GM18505 (cell line): ENCODE data around the gene SLC22A13.
"Not testable (repeated sequence)": the region's sequence is repeated elsewhere in the genome, so short reads cannot be mapped to it uniquely, and the experiment has no call there.

Experiments used
- ATAC-seq: cut with Tn5 transposase; IDR thresholded peaks from one replicate; pipeline ENCODE4 v1.9.1; 2021; ENCODE audit not compliant: unreplicated experiment
- POLR2A ChIP-seq: IDR thresholded peaks from 4 replicates; pipeline ENCODE4 v1.6.1; 2011; ENCODE audit warnings: borderline replicate concordance; ENCODE audit not compliant: insufficient read depth, insufficient read length; ENCODE audit errors: extremely low read depth

The SLC22A13 gene

DNA sequence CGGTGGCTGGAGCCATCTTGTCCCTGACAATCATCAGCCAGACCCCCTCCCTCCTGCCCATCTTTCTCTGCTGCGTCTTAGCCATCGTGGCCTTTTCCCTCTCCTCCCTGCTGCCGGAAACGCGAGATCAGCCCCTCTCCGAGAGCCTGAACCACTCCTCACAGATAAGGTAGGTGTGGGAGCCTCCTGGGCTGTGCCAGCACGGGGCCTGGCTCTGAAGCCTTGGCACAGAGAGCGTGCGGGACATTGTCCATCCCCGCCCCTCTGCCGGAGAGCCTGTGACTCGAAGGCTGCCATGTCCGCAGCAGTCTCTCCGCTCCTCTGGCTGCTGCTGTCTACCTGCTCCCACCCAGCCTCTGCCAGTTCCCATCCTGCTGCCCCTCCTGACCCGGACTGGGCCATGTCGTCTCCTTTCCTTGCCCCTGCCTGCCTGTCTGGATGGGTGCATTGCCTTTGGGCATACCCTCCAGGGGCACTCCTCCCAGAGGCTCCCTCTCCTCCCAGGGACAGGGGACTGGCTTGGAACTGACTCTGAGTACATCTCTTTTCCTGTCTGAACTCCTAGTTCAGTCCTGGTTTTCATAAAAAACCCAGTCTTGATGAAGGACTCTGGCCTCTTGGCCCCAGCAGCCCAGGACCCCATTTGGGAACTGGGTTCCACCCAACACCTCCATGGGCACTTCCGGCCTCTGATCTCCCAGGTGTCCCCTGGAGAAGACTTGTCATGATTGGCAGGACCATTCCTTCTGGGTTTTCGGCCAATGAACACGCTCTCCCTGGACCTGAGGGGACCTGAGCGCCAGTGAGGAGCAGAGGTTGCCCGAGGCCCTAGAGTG, 51.0 kb downstream of the SLC22A13 start:
- no peak for TF ChIP-seq POLR2A

DNA sequence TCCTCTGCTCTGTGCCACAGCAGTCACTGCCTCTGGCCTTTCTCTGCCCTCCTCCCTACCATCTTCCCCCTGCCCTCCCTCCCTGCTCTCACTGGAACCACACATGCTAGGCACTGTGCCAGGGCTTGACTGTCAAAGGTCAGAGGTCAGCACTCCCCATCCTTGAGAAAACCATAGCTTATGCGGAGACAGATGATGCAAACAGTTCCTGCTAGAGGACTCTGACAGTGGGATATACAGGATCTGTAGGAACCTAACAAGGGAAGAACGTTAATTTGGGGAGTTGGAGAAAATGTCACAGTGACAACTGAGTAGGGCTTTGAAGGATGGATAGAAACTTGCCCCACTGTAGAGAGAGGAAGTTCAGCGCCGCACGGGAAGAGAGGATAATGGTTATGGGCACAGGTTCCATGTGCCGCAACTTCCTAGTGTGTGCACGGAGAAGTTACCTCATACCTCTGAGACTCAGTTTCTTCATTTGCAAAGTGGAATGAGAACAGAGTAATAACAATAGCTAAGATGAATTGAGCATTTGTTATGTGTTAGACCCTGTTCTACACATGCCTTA, 51.7 kb downstream of the SLC22A13 start:
- ATAC-seq: no peak
- no peak for TF ChIP-seq POLR2A

More for the DNA sequence above, 51.0 kb downstream of the SLC22A13 start:
- no peak for ATAC-seq

GRCh38 chr3:38318766-38319671, 53.4 kb downstream of the SLC22A13 start:
- ATAC-seq: no peak
- TF ChIP-seq POLR2A: no peak

DNA sequence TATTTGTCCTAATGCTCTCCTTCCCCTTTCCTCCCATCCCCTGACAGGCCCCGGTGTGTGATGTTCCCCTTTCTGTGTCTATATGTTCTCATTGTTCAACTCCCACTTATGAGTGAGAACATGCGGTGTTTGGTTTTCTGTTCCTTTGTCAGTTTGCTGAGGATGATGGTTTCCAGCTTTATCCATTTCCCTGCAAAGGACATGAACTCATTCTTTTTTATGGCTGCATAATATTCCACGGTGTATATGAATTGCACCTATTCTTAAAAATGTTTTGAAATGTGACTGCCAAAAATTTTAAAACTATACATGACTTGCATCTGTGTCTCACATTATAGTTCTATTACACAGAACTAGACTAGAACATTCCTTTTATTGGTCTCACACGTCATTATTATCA, 55.0 kb downstream of the SLC22A13 start:
- not testable (repeated sequence) for ATAC-seq

DNA sequence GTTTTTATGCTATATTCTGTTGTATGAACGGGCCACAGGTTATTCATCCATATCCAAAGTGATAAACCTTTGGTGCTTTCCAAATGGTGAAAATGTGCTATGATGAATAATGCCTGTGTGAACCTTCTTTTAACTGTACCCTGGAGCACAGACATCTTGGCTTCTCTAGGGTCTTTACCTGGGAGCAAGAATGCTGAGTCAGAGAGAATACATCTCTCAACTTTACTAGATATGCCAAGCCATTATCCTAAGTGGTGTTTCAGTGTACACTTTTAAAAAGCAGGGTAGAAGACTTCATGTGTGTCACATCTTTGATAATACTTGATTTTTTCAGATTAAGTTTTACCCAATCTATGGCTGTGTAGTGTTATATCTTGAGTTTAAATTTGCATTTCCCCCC, 57.4 kb downstream of the SLC22A13 start:
- ATAC-seq: no peak
- no peak for TF ChIP-seq POLR2A

GRCh38 chr3:38325256-38325655, 59.6 kb downstream of the SLC22A13 start:
- TF ChIP-seq POLR2A: no peak
- no peak for ATAC-seq

DNA sequence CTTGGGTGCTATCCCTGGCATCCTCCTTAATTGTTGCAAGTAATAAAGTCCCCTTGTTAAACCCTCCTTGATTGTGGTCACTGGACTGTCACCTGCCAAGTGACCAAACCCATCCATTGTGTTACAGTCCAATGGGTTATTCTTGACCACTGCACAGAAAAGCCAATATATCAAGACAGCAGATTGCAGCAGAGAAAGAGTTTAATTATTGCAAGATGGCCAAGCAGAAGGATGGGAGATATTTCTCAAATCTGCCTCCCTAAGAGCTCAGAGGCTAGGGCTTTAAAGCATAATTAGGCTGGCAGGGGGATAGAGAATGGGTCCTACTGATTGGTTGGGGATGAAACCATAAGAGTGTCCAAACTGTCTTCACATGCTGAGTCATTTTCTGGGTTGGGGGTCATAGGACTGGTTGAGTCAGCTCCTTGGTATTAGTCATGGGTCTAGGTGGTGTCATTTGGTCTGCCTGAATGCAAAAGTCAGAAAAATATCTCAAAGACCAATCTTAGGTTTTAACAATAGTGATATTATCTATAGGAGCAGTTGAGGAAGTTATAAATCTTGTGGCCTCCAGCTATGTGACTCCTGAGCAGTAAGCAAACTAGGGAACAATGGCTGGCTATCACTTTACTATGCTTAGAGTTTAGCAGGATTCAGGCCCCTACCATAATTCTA, 61.9 kb downstream of the SLC22A13 start:
- ATAC-seq: no peak
- TF ChIP-seq POLR2A: no peak
